Activated gamma-delta T cell (primary cell): ENCODE data around the gene SLAMF8.

Experiments used
- DNase-seq: peaks from one replicate; lab custom pipeline; 2025; lab: John Stamatoyannopoulos, UW

Gene SLAMF8

DNA sequence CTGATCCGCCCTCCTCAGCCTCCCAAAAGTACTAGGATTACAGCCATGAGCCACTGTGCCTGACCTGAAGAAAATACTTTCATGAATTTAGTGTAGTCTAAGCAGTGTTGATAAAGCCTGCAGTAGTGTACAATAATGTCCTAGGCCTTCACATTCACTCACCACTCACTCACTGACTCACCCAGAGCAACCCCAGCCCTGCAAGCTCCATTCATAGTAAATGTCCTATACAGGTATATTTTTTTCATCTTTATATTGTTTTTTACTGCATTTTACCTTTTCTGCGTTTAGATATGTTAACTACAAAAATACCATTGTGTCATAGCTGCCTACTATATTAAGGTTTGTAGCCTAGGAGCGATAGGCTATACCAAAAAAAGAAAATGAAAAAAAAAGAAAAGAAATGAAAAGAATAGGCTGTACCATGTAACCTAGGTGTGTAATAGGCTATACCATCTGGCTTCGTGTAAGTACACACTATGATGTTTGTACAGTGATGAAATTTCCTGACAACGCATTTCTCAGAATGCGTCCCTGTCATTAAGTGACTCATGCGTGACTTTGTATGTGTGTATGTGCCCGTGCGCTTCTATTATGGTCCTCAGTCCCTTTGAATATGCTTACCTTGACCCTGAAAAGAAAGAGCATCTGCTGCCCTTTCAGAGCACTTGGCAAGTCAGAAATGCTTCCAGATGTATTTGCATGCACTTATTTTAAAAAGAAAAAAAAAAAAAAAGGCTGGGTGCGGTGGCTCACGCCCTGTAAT lies 9.2 kb upstream of the SLAMF8 start:
- no peak for DNase-seq

DNA sequence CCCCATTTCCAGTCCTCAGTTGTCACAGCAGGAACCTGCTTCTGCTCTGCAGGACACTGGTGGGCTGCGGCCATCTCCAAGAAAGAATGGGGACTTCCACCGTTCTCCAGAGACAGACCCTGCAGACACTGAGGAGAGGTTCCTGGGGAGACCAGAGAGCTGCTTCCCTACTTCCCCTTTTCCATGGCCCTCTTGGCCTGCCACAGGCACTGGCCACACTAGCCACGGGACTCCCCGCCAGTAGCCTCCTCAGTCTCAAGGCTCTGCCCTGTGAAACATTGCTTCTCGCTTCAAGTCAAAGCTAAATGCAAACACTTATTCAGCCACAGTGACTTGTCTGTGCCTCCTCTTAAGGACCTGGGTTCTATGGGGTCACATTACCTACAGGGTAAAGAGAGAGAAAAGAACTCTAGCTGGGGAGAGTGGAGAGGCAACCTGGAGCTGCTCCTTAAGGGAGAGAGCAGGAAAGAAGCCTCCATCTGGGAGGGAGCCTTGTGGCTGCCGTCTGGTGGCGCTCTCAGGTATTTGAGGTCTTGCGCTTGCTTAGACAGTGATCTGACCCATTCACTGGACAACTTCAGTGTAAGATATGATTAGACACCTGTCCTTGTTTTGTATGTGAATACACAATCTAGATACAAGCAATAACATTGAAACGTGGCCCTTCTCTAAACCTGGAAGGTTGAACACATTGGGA lies 5.4 kb upstream of the SLAMF8 start:
- no peak for DNase-seq

- no peak for DNase-seq
Measured at GRCh38 chr1:159823406-159823805, 3.3 kb upstream of the SLAMF8 start.

- no peak for DNase-seq
Measured at GRCh38 chr1:159825564-159825963, 1.1 kb upstream of the SLAMF8 start.

- DNase-seq, result no peak
Measured at GRCh38 chr1:159827102-159827490, 423 bp downstream of the SLAMF8 start.

DNA sequence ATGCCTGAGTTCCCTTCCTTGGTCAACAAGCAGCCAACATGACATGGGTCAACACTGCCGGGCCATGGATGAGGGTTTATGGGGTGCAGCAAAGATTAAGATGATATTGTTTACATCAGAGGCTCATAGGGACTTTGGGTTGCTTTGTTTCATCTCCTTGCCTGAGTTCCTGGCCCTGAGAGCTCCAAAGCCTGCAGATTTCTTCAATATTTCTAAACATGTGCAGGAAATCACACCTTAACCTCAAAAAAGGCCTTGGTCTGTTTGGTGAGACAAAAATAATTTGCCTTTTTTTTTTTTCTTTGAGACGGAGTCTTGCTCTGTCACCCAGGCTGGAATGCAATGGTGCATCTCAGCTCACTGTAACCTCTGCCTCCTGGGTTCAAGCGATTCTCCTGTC lies 876 bp downstream of the SLAMF8 start:
- DNase-seq, result no peak

DNA sequence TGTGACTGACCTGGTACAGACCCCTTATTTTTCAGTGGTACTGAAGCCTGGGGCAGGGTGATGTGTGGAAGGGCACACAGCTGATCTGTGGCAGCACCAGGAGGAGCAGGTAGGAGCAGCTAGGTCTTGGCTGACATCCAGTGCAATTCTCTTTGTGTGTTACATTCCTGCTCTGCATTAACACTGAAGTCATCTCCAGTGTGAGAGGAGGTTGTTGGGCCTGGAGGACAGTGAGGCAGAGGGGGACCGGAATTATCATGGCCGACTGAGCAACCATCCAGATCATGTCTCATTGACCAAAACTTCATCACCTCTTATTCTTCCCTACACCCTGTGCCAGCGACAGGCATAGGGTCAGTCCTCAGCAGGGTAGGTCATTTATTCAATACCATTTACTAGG lies 1.5 kb downstream of the SLAMF8 start:
- DNase-seq, result no peak

DNA sequence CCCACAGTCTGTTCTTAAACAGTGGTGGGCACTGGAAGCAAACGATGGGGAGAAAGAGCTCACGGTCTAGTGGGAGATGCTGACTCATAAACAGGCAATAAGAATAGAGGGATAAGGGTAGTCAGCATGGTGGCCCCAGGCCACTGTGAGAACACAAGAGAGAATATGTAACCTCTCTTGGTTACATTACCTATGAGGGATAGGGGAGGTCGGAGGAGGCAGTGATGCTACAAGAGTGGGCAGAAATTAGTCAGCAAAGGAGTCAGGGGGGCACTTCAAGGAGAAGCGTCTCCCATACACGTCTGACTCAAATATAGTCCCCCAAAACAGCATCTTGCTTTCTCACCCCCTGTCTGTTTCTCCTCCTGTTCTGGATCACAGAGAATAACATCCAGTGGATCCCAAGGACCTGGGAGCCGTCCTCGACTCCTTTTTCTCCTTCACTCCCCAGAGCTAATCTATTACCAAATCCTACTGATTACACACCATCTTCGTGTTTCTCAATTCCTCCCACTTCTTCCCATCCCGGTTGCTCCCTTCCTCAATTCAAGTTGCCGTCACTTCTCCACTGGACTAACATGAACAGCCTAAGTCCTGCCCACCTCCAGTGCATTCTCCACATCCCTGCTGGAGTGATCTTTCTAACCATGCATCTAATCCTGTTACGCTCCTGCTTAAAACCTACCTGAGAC lies 2.1 kb downstream of the SLAMF8 start:
- DNase-seq, result no peak

DNA sequence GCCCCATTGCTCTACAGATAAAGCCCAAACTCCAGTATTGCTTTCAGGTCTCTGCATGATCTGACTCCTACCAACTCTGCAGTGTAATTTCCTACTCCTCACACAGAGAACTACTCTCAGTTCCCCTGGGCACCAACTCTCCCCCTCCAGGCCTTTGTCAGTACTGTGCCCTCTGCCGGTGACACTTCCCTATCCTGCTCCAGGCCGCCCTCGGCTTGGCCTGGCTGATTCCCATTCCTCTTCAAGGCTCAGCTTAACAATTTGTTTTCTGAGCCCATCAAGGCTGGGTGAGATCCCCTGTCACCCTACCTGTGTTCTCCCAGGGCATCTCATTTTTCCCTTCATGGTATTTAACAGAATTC lies 2.6 kb downstream of the SLAMF8 start:
- no peak for DNase-seq

DNA sequence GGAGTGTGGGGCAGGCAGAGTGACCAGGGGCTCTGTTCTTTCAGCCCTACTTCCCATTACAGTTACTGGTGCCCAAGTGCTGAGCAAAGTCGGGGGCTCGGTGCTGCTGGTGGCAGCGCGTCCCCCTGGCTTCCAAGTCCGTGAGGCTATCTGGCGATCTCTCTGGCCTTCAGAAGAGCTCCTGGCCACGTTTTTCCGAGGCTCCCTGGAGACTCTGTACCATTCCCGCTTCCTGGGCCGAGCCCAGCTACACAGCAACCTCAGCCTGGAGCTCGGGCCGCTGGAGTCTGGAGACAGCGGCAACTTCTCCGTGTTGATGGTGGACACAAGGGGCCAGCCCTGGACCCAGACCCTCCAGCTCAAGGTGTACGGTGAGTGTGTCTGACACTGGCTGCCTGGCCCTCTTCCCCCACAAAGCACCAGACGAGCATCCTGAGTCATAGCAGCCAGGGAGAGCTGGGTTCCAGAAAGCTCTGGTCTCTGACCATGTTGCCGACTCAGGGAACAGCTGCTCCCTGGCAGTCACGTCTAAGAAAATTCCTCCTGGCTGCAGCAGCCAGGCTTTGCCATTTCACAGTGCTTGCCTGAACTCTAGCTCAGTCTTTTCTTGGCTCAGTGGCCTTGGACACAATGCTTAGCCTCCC lies 3.3 kb downstream of the SLAMF8 start:
- DNase-seq, result no peak

GRCh38 chr1:159830722-159831121 lies 4.0 kb downstream of the SLAMF8 start:
- DNase-seq, result no peak

DNA sequence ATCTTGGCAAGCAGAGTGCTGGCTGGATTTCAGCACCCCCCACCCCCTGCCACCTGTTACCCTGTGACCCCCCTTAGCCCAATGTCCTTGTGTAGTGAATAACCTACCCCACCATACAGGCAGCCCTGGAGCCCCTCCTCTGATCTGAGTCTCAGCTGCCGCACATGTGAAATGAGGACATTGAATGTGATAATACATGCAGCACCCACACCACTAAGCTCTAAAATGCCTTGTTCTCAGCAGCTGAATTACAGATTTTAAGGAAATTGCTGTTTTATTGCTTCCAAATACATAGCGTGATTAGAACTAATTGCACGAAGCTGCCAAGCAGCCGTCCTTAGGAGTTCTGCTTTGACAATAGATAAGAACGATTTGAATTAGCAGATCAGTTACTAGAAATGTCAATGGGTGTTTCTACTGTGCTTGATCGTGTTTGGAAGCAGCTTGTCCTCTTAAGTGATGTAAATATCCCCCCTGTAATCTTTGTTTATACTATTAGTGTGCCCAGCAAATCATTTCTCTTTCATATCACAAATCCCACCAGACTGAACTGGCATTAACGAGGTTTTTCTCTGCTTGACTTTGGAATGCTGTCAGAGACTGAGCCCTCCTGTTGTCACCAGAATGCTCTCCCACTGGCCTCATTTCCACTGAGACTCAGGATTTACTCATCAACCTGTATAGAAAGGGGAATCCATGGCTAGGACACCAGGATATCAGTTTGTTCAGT lies 4.9 kb downstream of the SLAMF8 start:
- no peak for DNase-seq

- DNase-seq, result no peak
Measured at GRCh38 chr1:159832309-159832708, 5.6 kb downstream of the SLAMF8 start.

GRCh38 chr1:159835356-159835755 lies 8.7 kb downstream of the SLAMF8 start:
- no peak for DNase-seq

GRCh38 chr1:159835862-159836525 lies 9.3 kb downstream of the SLAMF8 start:
- DNase-seq, result no peak

- DNase-seq, result no peak
Measured at GRCh38 chr1:159838715-159839114, 12.0 kb downstream of the SLAMF8 start.

DNA sequence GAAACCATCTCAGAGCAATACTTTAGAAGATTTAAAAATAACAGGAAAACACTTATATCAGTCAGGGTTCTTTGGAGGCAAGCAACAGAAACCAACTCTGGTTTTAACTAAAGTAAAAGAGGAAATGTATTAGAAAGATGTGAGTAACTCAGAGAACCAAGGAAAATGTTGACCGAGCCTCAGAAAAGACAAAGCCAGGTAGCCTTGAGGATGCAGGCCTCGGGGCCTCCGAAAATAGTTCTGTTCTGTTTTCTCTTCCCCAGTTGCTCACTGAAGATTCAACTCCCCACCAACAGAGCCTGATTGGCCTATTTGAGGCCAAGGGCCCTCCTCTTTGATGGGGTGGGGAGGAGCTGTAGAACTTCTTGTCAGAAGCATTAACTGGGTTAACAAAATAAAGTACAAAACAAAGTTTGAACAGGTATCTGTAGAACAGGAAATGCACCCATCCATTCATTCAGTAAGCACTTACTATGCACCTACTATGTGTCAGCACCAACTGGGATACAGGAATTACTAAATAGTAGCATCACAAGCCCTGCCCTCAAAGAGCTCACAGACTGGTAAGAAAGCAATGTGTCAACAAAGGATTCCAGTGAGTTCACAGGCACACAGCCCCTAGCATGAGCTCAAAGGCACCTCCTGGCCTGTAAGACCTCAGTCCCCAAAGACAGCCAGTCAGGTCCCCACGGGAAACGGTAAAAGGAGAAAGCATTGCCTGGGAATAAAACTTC lies 12.6 kb downstream of the SLAMF8 start:
- no peak for DNase-seq

DNA sequence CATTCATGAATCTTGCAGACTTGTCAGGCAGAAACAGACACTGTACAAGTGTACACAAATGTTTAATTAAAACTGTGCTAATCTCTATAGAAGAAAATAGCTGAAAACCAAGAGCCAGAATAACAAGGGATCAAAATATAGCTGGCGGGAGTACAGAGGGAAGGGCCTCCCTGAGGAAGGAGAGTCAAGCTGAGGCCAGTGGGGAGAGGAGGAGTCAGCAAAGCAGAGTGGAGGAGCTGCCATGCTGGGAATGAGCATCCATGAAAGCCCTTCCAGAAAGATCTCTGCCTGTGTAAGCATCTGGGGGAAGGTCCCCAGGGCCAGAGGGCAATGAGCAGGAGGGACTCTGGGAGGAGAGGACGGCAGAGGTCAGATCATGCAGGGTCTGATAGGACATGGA lies 15.1 kb downstream of the SLAMF8 start:
- no peak for DNase-seq

- no peak for DNase-seq
Measured at GRCh38 chr1:159843459-159843858, 16.8 kb downstream of the SLAMF8 start.

DNA sequence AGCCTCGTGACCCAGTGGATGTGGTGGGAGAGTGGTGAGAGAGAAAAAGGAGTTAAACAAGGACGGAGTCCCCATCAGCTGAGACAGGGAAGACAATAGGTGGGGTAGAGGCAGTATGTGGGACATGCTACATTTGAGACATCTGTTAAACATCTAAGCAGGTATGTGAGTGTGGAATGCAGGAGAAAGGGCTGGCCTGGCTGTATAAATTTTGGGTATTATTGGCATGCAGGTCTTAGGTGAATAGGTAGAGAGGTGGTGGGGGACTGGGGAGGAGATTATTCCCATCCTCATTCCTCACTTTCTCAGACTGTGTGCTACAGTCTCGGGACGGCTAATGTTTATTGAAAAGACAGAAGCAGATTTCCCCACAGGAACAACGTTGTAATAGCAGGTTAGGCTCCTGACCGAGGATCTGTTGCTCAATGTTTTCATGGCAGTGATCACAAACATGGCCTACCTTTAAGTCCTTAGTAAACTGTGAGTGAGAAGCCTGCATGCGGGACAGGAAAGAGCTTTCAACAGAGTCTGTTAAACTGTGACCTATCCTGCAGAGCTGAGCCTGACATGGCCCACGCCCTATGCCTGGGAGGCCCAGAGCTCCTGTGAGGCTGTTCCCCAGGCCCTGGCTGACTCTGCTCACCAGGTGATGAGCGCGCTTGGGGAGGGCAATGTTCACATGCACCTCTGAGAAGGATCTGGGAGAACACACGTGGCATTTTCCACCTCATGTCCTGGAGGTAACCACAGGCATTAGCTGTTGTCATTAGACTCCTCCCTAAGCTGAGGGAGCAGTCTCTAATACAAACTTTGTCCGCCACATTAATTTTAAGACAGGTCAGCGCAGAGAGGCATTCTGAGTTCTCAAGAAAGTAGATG lies 19.3 kb downstream of the SLAMF8 start:
- DNase-seq, result no peak
